Measurements from ENCODE around the gene MRPL11.

MRPL11 gene

DNA sequence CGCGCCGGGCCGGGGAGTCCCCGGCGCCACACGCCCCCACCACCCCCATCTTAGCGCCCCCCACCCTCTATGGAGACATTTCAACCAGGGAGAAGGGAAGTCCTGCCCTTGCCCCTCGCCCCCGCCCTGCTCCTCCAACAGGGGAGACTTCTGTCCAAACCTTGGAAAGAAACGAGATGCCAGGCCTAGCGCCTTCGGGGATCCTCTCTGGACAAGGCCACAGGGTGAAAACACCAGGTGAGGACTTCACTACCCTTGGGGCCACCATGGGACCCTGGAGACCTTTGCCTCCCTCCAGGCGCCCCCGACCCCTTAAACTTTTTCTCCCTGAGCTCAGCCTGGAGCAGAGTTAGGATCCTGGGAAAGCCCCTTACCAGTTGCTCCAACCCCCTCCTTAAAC is 29.4 kb downstream of the MRPL11 start:
- H3K4me3 ChIP-seq (ENCODE audit: low read depth, low read length) = no peak overlapping the region
- DNase-seq (ENCODE audit: low read depth) = no peak
- no peak for TF ChIP-seq POLR2A (IDR thresholded peaks at IDR 0.05; ENCODE audit: extremely low read depth, insufficient read length)
- no peak for TF ChIP-seq MAX (IDR thresholded peaks at IDR 0.05; ENCODE audit: low read depth, low read length)
- no peak for TF ChIP-seq MYC (IDR thresholded peaks at IDR 0.05; ENCODE audit: low read depth, low read length)
- TF ChIP-seq, protein P1, sequence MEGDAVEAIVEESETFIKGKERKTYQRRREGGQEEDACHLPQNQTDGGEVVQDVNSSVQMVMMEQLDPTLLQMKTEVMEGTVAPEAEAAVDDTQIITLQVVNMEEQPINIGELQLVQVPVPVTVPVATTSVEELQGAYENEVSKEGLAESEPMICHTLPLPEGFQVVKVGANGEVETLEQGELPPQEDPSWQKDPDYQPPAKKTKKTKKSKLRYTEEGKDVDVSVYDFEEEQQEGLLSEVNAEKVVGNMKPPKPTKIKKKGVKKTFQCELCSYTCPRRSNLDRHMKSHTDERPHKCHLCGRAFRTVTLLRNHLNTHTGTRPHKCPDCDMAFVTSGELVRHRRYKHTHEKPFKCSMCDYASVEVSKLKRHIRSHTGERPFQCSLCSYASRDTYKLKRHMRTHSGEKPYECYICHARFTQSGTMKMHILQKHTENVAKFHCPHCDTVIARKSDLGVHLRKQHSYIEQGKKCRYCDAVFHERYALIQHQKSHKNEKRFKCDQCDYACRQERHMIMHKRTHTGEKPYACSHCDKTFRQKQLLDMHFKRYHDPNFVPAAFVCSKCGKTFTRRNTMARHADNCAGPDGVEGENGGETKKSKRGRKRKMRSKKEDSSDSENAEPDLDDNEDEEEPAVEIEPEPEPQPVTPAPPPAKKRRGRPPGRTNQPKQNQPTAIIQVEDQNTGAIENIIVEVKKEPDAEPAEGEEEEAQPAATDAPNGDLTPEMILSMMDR (IDR thresholded peaks at IDR 0.05; ENCODE audit: low read depth, low read length) = no peak

DNA sequence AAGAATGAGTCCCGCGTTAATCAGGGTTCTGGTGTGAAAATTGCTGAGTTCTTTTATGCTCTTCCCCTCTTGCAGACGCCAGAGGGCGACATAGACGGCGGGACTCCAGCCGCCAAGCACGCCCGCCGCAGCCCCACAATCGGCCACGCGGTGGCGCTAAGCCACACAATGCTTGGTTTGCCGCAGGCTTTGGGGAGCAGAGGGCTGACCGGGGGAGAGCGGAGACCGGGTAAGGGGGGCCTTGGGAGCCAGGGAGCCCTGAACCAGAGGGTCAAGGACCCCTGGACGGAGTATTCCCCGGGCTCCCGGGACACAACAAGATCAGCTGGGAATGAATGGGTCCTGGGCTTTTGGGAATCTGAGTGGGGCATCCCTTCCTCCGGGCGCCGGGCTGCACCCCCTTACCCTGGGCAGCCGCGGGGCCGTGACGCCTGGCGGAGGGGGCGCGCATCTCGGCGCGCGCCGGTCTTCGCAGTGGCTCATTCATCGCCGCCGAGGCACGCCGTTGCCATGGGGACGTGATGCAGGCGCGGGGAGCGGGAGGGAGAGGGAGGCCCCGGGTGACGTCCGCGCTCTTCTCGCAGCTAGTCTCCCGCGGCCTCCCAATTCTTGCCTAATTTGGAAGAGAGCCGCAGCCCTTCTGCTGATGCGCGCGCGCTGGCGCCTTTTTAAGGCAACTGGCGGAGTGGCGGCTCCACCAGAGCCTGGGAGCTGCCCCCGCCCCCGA is 30.0 kb downstream of the MRPL11 start:
- peak; percentile 91 for DNase-seq (ENCODE audit: low read depth)
- no peak overlapping the region for H3K4me3 ChIP-seq (ENCODE audit: low read depth, low read length)
- no peak for TF ChIP-seq POLR2A (IDR thresholded peaks at IDR 0.05; ENCODE audit: extremely low read depth, insufficient read length)
- TF ChIP-seq, protein P1 (IDR thresholded peaks at IDR 0.05; ENCODE audit: low read depth, low read length) = peak; percentile 99
- peak; percentile 61 for TF ChIP-seq MYC (IDR thresholded peaks at IDR 0.05; ENCODE audit: low read depth, low read length)
- peak; percentile 77 for TF ChIP-seq MAX (IDR thresholded peaks at IDR 0.05; ENCODE audit: low read depth, low read length)

- no peak for TF ChIP-seq MAX (IDR thresholded peaks at IDR 0.05; ENCODE audit: low read depth, low read length)
- TF ChIP-seq, protein P1 (IDR thresholded peaks at IDR 0.05; ENCODE audit: low read depth, low read length) = no peak
- no peak for DNase-seq (ENCODE audit: low read depth)
- no peak overlapping the region for H3K4me3 ChIP-seq (ENCODE audit: low read depth, low read length)
Observed at GRCh38 chr11:66407651-66408050, 31.0 kb downstream of the MRPL11 start.

- no peak for DNase-seq (ENCODE audit: low read depth)
- TF ChIP-seq MAX (IDR thresholded peaks at IDR 0.05; ENCODE audit: low read depth, low read length) (no peak), POLR2A (IDR thresholded peaks at IDR 0.05; ENCODE audit: extremely low read depth, insufficient read length) (no peak), MYC (IDR thresholded peaks at IDR 0.05; ENCODE audit: low read depth, low read length) (no peak)
- TF ChIP-seq, protein P1 (IDR thresholded peaks at IDR 0.05; ENCODE audit: low read depth, low read length) = no peak
- H3K4me3 ChIP-seq (ENCODE audit: low read depth, low read length) = no peak overlapping the region
Observed at GRCh38 chr11:66393954-66394353, 44.7 kb downstream of the MRPL11 start.

GRCh38 chr11:66391322-66391721 is 47.3 kb downstream of the MRPL11 start:
- TF ChIP-seq POLR2A (IDR thresholded peaks at IDR 0.05; ENCODE audit: extremely low read depth, insufficient read length) (no peak), MYC (IDR thresholded peaks at IDR 0.05; ENCODE audit: low read depth, low read length) (no peak), MAX (IDR thresholded peaks at IDR 0.05; ENCODE audit: low read depth, low read length) (no peak)
- TF ChIP-seq, protein P1 (IDR thresholded peaks at IDR 0.05; ENCODE audit: low read depth, low read length) = no peak
- no peak for DNase-seq (ENCODE audit: low read depth)
- H3K4me3 ChIP-seq (ENCODE audit: low read depth, low read length) = no peak overlapping the region
